ENCODE results near the gene BDKRB2.

The BDKRB2 gene

GRCh38 chr14:96225213-96225612 lies 20.6 kb downstream of the BDKRB2 start:
- no peak for DNase-seq (ENCODE audit: low read depth)
- no peak overlapping the region for H3K4me3 ChIP-seq (replicated peaks; ENCODE audit: low read depth, low read length)

DNA sequence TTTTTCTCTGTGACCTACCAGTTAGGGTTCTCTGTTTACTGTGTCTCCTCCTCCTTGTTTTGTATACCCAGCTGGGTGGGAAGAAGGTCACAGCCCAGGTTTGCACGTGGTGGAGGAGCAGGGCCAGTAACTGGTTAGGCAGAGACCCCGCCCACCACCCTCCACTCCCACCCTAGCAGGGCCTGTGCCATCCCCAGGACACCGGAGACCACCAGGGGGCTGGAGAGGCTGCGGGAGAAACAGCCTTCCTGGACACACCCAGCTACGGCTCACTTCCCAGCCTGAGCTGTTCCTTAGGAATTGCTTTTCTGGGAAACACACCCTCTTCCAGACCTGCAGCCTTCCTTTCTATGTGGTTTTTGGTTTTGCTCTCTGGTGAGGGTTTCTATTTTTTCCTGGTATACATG lies 21.1 kb downstream of the BDKRB2 start:
- TF ChIP-seq CTCF (IDR thresholded peaks at IDR 0.05; ENCODE audit: low read length, missing control alignments): no peak
- DNase-seq (ENCODE audit: low read depth): no peak
- no peak overlapping the region for H3K4me3 ChIP-seq (replicated peaks; ENCODE audit: low read depth, low read length)

More at GRCh38 chr14:96225213-96225612, 20.6 kb downstream of the BDKRB2 start:
- TF ChIP-seq CTCF (IDR thresholded peaks at IDR 0.05; ENCODE audit: low read length, missing control alignments): no peak

DNA sequence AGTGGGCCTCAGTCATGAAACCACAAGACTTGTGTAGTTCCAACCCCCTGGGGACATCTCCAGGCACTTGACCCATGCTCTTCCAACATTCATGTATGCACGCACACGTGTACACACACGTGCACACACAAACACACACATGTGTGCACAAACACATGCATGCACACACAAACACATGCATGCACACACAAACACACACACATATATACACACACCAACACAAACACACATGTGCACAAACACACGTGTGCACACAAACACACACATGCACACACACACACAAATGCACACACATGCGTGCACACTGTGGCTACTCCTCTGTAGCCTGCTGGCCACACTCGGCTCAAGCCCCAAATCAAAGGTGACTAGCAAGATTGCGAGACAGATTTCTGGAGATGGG lies 22.8 kb downstream of the BDKRB2 start:
- TF ChIP-seq CTCF (IDR thresholded peaks at IDR 0.05; ENCODE audit: low read length, missing control alignments): no peak
- no peak for DNase-seq (ENCODE audit: low read depth)
- H3K4me3 ChIP-seq (replicated peaks; ENCODE audit: low read depth, low read length): no peak overlapping the region

DNA sequence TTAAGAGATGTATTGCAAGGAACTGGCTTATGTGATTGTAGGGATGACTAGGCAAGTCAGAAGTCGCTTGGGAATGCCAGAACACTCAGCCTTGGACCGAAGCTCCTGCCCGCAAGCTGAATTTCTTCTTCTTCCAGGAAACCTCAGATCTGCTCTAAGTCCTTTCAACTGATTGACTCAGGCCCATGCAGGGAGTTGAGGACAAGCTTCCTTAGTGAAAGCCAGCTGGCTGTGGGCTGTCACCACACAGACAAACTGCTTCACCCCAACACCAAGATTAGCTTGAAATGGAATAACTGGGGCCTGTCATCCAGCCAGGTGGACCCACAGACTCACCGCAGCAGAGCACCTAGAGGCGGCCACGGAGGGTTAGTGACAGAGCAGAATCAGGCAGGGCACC lies 24.7 kb downstream of the BDKRB2 start:
- no peak for DNase-seq (ENCODE audit: low read depth)
- H3K4me3 ChIP-seq (replicated peaks; ENCODE audit: low read depth, low read length): no peak overlapping the region
- TF ChIP-seq CTCF (IDR thresholded peaks at IDR 0.05; ENCODE audit: low read length, missing control alignments): no peak

- TF ChIP-seq CTCF (IDR thresholded peaks at IDR 0.05; ENCODE audit: low read length, missing control alignments): no peak
- DNase-seq (ENCODE audit: low read depth): no peak
- no peak overlapping the region for H3K4me3 ChIP-seq (replicated peaks; ENCODE audit: low read depth, low read length)
These were observed 26.4 kb downstream of the BDKRB2 start for GRCh38 chr14:96231056-96231455.

DNA sequence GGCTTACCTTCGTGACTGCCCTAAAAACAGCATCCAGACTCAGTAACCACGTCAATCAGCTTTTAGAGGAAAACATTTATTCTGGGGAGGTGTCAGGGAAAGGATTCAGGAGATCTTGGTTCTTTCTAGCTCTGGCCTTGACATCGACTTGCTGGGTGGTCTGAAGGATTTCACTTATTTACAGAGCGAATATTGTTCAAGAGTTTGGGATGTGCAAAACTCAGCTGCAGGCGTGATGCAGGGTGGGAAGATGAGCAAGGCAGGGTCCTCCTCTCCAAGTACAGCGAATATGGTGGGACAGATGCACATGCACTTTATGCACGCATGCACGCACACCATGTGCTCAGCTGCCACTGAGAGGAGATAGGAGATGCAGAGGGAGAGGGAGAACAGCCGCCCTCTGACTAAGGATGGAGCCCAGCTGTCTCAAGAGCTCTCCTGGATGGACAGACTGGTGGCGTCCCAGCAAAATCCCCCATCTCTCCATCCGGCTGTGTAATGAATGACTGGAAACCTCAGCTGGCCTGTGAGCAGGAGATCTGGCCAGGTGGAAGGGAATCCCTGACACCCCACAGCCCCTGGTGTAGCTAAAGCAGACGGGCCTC lies 27.0 kb downstream of the BDKRB2 start:
- no peak for TF ChIP-seq CTCF (IDR thresholded peaks at IDR 0.05; ENCODE audit: low read length, missing control alignments)
- DNase-seq (ENCODE audit: low read depth): no peak
- no peak overlapping the region for H3K4me3 ChIP-seq (replicated peaks; ENCODE audit: low read depth, low read length)

DNA sequence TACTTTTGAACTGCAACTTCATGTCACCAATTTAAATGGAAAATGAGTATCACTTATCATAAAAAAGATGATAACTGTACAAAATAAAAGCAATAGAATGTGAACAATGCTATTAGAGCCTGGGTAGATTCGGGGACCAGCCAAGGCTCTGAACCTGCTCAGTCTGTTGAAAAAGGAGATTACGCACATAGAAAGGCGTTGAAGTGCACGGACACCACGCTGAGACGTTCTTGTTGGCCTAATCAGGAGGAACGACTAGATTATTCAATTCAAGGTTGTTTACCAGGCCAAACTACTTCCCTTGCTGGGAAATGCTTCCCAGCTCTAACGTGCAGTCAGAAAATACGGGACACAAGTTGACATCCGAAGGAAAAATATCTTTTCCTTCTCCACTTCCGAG lies 27.9 kb downstream of the BDKRB2 start:
- no peak for TF ChIP-seq CTCF (IDR thresholded peaks at IDR 0.05; ENCODE audit: low read length, missing control alignments)
- no peak for DNase-seq (ENCODE audit: low read depth)
- H3K4me3 ChIP-seq (replicated peaks; ENCODE audit: low read depth, low read length): no peak overlapping the region

Measured in fibroblast of pulmonary artery (primary cell).